ENCODE data around the gene MCRS1.
A peak's percentile ranks its signal among the peaks of the same experiment; 100 is the strongest.

MCRS1 gene

DNA sequence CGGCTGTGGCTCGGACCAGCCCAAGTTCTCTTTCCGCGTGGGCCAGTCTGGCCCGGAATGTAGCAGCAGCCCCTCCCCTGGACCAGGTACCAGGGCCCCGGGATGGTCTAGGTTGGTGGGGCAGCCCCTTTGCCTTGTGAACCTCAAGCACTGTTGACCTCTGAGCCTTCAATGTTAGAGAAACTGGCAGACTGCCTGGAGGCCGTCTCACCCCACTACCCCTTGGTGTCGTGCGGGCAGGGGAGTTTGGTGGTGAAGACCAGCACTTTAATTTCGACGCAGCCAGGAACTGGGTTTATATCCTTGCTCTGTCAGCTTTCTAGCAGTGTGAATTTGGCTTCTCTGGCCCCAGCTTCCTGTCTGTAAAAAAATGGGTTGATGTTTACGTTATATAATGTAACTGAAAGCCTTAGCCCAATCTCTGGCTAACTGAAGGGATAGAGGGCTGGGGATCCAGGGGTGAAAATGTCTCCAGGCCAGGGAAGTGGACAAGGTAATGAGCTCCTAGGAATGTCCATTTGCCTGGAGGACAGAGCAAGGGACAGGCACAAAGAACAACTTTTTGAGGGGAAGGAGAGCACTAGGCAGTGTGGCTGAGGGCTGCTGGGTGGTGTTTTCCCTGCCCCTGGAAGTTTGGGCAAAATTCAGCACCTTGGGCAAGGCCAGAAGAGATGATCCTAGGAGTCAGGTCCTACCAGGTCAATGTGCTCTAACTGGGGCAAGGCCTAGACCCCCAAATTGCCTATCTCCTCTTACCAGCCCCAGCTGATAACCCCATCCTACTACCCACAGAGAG, 11.4 kb downstream of the MCRS1 start:
- DNase-seq (ENCODE audit: low spot score): no peak

- DNase-seq (ENCODE audit: low spot score): no peak
Measured at GRCh38 chr12:49555631-49556390, 12.1 kb downstream of the MCRS1 start.

GRCh38 chr12:49554266-49554665, 13.7 kb downstream of the MCRS1 start:
- no peak for DNase-seq (ENCODE audit: low spot score)

DNA sequence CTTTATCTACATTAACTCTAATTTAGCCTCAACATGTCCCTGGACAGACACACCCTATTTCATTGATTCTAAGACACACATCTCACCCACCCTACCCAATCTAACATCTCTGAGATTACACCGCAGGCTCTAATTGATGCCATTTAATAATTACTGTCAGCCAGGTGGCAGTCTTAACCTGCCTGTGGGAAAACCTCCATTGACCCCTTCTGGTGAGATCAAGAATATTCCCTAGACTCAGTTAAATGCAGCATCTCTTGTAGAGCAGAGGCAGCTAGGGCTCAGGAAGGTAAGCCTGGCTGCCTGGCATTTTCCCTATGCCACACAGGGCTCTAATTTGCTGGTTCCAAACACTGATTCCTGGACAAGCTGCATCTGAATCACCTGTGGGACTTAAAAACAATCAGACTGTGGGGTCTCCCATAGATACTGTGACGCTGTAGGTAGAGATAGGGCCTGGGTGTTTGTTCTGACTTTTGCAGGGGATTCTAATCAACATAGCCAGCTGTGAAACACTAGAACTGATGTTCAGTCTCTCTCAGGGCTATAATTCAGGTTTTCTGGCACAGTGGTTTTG, 14.3 kb downstream of the MCRS1 start:
- peak; percentile 54 for DNase-seq (ENCODE audit: low spot score)

DNA sequence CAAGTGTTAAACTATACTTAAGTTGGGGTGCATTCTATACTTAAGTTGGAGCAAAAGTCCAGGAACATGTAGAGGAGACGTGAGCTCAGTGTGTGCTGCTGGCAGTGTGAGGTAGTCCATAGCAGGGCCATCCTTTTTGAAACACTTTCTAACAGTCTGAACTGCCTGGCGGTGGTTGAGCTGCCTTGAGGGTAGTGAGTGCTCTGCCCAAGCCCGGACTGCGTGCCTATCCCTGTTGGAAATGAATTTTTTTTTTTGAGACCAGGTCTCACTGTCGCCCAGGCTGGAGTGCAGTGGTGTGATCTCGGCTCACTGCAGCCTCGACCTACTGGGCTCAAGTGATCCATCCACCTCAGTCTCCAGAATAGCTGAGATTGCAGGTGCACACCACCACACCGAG, 15.0 kb downstream of the MCRS1 start:
- DNase-seq (ENCODE audit: low spot score): no peak

GRCh38 chr12:49552425-49552824, 15.5 kb downstream of the MCRS1 start:
- no peak for DNase-seq (ENCODE audit: low spot score)

DNA sequence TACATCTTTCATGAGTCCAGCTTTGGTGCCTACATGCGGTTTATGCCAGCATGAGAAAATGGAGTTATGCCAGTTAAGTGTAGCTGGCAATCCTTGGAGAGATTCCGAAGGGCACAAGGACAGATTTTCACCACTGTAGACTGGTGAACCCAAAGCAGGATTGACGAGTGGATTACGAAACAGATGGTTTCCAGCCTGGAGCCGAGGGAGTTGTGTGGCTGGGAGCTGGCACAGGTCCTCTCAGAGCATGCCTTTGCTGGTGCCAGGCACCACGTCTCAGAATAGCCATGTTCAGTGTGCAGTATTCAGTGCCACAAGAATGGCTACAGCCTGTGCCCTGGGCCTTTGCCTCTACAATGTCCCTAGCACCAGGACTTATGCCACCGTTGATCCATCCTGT, 15.9 kb downstream of the MCRS1 start:
- DNase-seq (ENCODE audit: low spot score): no peak

- DNase-seq (ENCODE audit: low spot score): no peak
Measured at GRCh38 chr12:49550693-49551252, 17.2 kb downstream of the MCRS1 start.

GRCh38 chr12:49549735-49550692, 17.9 kb downstream of the MCRS1 start:
- no peak for DNase-seq (ENCODE audit: low spot score)

DNA sequence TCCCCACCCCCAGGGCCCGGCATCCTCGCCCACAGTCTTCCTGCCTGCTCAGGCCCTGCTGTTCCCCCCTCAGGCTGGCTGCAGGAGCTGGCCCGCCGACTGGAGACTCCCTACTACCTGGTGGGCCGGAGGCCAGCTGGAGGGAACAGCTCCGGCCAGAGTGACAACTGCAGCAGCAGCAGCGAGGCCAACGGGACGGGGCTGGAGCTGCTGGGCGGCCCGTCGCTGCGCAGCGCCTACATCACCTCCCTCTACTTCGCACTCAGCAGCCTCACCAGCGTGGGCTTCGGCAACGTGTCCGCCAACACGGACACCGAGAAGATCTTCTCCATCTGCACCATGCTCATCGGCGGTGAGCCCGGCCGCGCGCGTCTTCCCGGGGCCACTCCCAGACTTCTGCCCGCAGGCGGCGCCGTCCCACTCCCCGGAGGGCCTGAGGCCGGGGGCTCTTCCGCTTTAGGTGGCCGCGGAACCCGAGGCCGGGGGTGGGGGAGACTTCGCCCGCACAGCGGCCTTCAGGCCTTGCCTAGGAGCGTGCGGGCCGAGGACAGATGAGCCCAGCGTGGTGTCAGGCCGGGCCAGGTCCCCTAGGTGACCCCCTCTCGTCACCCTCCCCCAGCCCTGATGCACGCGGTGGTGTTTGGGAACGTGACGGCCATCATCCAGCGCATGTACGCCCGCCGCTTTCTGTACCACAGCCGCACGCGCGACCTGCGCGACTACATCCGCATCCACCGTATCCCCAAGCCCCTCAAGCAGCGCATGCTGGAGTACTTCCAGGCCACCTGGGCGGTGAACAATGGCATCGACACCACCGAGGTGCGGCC, 18.9 kb downstream of the MCRS1 start:
- no peak for DNase-seq (ENCODE audit: low spot score)

DNA sequence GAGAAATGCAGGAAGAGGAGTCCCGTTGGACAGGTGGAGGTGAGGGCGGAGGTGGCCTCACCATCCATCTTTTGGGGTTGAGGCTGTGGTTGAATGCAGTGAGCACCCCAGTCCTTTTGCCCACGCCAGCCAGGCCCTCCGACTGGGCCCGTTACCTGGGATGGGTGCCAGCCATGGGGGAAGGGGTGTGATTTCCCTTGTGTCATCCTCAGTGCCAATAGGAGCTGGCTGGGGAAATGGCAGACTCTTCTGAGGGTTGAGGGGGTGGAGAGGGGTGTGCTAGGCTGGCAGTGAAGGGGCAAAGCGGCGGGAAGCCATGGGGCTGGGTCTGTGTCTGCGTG, 19.5 kb downstream of the MCRS1 start:
- DNase-seq (ENCODE audit: low spot score): no peak

DNA sequence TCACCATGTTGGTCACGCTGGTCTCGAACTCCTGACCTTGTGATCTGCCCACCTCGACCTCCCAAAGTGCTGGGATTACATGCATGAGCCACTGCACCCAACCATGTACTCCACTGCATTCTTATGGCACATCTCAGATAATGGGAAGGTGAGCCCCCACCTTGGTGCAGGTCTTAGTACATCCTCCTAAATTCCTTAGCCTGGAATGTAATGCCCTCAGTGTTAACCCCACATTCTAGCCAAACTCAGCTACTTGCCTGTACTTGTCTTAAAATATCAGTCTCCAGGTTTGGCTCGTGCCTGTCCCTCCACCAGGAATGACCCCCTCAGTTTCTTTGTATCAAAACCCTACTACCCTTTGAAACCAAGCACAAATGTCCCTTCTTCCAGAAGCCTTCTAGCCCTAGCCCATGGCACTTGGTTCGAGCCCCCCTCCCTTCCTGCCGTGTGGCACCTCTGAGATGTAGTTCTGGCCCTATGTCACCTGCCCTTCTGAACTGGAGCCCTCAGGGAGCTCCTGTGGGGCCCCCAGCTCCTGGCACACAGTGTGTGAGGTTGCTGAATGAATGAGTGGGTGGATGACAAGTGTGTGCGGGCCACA, 20.8 kb downstream of the MCRS1 start:
- DNase-seq (ENCODE audit: low spot score): no peak

- no peak for DNase-seq (ENCODE audit: low spot score)
Measured at GRCh38 chr12:49546481-49546880, 21.5 kb downstream of the MCRS1 start.

GRCh38 chr12:49545815-49546214, 22.1 kb downstream of the MCRS1 start:
- DNase-seq (ENCODE audit: low spot score): no peak

DNA sequence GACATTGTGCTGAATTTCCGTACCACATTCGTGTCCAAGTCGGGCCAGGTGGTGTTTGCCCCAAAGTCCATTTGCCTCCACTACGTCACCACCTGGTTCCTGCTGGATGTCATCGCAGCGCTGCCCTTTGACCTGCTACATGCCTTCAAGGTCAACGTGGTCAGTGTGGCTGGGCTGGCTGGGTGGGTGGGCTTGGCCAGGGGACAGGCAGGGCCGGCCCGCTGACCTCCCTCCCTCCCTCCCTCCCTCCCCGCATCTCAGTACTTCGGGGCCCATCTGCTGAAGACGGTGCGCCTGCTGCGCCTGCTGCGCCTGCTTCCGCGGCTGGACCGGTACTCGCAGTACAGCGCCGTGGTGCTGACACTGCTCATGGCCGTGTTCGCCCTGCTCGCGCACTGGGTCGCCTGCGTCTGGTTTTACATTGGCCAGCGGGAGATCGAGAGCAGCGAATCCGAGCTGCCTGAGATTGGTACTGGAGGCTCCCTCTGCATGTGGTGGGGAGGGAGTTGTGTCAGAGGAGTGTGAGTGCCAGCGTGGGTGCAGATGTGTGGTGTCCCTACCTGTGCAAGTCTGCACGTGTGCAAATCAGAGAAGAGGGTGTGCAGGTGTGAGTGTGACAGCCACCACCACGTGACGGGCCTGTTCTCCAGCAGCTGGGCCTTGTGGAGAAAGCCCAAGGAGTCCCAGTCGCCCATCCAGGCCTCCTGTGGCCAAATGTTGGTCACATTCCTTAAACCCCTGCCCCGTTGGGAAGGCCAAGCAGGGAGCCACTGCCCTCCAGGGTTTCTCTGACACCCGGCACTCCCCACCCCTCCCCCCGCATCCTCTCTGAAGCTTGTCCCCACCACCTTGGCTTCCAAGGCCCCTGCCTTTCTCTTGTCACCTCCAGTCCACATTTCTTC, 23.8 kb downstream of the MCRS1 start:
- DNase-seq (ENCODE audit: low spot score): no peak

- no peak for DNase-seq (ENCODE audit: low spot score)
Measured at GRCh38 chr12:49543221-49543913, 24.6 kb downstream of the MCRS1 start.

DNA sequence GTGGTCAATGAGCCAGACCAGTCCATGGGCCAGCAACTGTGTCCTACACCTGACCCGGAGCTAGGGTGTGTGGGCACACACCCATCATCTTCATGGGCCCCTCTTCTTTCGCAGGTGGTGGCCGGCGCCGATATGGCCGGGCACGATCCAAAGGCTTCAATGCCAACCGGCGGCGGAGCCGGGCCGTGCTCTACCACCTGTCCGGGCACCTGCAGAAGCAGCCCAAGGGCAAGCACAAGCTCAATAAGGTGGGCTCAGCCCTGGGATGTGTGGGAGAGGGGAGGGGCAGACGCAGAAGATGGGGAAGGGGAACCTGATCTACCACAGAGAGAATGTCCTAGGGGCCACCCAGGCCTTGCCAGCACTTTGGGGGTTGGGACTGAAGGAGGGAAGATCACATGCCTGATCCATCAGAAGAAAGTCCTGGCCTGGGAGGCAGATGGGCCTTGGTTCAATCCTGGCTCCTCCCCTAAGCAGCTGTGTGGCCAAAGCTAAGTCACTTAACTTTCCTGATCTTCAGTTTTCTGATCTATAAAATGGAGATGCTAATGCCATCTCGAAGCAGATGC, 25.3 kb downstream of the MCRS1 start:
- no peak for DNase-seq (ENCODE audit: low spot score)

GRCh38 chr12:49541911-49542505, 25.9 kb downstream of the MCRS1 start:
- DNase-seq (ENCODE audit: low spot score): no peak

Measured in CD4-positive, alpha-beta T cell treated with Interleukin-15 for 4 hours (primary cell).